ENCODE measurements around the gene EYS.
"Not testable (repeated sequence)": the region's sequence is repeated elsewhere in the genome, so short reads cannot be mapped to it uniquely, and the experiment has no call there.

Gene EYS

DNA sequence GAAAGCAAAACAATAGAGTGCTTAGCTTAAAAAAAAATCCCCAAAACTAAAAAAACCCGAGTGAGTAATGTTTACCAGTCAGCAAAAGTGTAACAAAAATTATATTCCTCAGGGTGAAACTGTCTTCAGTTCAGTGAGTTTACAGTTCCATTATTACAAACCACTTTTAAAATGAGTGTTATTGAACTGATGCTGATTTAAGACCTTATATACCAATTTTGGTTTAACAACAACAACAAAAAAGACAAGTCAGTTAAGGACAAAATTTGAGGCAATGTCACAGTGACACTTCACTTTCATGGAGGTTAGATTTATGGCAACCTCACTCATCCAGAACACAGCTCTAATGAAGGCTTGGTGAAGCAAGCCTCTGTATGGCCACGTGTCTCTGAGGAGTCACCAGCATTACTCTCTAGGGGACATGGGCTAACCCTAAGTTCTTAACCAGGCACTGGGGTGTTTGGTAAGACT is 1440.6 kb downstream of the EYS start:
- no peak for DNase-seq

DNA sequence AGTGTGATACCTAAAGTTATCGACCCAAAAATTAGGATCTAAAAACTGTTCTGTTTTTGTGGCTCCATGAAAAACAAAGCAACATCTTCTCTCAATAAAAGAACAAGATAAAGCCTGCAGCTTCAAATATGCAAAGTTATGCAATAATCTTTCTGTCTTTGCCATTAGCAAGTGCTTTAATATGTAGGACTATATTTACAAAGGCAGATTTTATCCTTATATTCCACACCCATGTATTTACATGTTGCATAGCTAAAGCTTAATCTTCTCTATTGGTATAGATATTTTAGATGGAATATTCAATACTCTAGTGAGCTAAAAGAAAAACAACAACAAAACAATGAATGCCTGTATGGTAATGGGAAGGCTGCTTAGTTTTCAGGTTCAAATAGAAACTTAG is 1443.2 kb downstream of the EYS start:
- DNase-seq, result no peak

- DNase-seq, result no peak
These were observed 1447.7 kb downstream of the EYS start for GRCh38 chr6:64259372-64259771.

- DNase-seq, result no peak
These were observed 1448.3 kb downstream of the EYS start for GRCh38 chr6:64258752-64259151.

DNA sequence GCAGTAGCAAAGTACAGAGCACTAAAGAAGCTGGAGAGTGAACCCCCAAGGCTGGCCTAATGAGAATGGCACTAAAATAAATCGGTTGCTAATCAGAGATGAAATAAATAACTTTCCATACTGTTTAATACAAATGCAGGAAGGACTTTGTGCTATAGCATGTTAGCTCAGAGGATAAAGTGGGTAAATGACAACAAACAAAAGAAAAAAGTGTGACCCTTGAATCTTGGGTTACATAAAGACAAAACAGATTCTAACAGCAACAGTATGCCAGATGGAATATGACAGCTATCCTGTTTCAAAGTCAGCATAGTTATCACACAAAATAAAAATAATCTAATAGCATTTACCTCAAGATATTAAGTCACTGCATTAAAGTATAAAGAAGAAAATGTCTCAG is 1448.7 kb downstream of the EYS start:
- no peak for DNase-seq

DNA sequence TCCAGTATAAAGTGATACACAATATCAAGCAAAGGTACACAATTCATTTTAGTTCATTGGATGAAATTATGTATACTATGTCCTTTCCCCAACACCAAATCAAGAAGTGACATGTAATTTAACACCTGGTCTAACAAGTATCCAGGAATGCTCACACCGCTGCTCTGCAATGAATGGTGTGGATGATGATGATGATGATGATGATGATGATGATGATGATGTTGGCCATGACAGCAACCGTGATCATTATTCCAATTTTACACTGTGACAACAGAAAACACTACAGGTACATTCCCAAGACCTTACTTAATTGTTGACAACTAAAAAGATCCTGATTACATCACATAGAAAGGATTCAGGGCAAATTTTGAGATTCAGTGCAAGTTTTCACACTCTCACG is 1449.4 kb downstream of the EYS start:
- DNase-seq, result no peak

DNA sequence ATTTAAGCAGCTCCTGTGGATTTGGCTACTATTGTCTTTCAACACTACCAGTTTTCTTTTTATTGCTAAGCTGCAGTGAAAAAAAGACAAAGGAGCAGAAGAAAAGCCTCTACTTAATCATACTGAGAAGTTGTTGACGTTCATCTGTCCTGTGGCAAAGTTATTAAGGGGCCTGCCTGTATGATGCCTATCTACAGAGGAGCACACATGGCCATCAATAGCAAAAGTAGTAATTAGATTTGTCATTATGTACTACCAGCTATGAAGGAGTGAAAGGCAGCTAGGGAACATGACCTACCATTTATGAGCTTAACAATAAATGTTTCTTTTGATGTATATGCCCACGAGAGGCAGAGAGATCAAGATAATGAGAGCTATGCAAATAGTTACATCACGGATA is 1450.5 kb downstream of the EYS start:
- no peak for DNase-seq

GRCh38 chr6:64255000-64255399 is 1452.0 kb downstream of the EYS start:
- DNase-seq, result no peak

GRCh38 chr6:64254558-64254957 is 1452.5 kb downstream of the EYS start:
- no peak for DNase-seq

- no peak for DNase-seq
These were observed 1454.8 kb downstream of the EYS start for GRCh38 chr6:64252256-64252655.

DNA sequence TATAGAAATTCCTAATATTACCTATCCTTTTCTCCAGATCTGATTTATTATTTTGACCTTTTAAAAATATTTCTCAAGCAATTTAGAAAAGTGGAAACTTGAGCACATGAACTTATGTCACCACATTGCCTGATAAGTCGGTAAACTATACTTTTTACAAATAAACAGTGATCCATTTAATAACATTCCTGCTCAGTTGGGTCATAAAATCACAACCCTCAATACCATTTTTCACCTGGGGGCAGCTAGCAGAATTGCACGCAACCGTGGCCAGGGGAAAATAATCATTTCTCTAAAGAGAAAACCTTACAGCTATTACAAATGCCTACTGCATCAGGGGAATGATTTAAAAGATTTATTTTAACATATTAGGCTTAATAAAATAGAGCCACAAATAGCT is 1456.9 kb downstream of the EYS start:
- DNase-seq, result no peak

- no peak for DNase-seq
These were observed 1457.9 kb downstream of the EYS start for GRCh38 chr6:64249115-64249514.

DNA sequence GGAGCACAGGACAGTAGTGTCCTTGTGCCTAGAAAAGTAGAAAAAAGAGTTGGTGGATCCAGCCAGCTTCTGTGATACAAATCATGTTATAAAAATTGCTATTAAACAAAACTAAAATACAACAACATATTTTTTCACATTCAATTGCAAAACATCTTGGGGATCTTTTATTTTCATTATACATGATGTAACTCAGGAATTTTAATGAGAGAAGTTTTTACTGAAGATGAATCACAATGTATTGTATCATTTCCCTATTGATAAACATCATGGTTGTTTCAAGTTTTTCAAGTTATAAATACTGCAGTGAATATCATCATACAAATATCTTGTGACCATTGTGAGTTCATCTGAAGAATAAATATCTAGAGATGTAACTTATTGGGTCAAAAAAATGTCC is 1463.4 kb downstream of the EYS start:
- DNase-seq, result no peak

GRCh38 chr6:64238908-64239307 is 1468.1 kb downstream of the EYS start:
- DNase-seq, result not testable (repeated sequence)

DNA sequence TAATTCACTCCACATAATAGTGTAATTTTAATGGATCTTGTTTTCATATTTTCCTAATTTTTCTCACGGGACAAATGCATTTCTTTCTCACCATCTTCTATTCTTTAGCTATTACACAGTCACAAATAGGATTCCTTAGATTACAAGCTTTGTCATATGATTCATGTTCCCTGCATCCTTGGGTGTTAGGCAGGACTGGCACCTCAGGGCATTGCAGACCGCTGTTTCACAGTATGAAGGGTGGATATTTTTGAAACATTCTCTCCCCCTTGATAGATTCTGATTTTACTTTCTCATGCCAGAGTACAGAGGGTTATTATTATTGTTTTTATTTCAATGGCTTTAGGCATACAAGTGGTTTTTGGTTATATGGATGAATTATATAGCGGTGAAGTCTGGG is 1469.0 kb downstream of the EYS start:
- no peak for DNase-seq

DNA sequence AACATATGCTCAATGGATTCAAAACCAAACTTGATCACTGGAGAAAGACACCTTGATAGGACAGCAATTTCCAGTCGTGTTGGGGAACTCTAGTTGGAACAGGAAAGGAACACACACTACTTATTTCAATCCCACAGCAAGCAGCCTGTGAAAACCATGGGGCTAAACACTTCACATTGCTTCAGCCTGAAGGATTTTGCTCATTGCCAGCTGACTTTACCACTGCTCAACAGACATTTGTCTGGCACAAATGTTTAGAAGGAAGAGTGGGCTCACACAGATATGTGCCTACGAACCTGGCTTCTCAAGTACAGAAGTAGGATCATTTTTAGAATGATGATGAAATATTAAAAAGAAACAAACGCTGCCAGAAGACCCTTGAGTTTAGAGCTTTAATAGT is 1473.3 kb downstream of the EYS start:
- DNase-seq, result no peak

DNA sequence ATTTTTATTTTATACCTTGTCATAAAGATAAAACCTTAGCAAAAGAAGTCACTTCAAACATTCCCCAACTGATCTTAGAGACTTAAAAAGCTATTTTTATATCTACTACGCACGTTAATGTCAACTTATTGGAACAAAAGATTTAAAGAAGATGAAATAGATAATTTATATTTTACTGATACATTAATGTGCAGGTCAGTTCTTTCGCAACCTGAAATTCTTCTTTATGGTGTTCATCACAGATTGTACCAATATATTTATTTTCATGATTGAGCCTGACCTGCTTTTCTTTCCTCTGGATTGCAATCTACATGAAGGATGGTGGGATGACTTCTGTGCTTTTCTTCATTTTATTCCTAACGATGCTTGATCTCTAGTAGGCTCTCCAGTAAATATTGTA is 1475.1 kb downstream of the EYS start:
- no peak for DNase-seq

- no peak for DNase-seq
These were observed 1476.5 kb downstream of the EYS start for GRCh38 chr6:64230530-64230929.

DNA sequence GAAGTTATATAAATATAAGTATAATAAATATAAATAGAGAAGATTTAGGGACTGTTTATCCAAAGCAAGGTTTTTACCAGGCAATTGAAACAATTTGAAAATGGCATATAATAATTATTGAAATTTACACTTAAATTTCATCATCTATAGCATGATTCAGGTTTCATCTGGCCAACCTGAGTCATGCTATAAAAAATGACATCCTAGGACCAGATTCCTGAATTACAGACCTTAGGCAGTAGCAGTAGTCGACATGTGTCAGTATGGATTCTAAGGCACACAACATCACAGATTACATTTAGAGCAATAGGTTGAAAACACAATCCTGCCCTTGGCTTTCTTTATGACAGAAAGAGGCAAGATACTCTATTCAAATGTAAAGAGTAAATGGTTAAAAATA is 1479.2 kb downstream of the EYS start:
- DNase-seq, result no peak

GRCh38 chr6:64225503-64225902 is 1481.5 kb downstream of the EYS start:
- DNase-seq, result no peak

DNA sequence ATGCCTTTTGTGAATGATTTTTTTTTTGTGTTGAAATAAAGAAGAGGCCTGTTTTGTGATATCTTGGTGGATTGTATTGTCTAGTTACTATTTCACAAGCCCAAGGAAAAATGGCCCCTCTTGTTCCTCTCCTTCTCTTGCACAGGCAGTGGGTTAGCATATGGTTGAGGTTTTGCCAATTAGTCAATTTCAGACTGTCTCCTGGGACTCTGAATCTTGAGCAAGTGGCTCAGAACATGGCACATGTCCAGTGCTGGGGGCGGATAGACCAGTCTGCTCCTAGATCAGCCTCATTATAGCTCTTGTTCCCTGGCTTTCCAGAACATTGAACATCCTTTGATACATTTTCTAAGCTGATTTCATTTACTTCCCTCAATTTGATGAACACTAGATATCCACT is 1482.2 kb downstream of the EYS start:
- DNase-seq, result no peak

DNA sequence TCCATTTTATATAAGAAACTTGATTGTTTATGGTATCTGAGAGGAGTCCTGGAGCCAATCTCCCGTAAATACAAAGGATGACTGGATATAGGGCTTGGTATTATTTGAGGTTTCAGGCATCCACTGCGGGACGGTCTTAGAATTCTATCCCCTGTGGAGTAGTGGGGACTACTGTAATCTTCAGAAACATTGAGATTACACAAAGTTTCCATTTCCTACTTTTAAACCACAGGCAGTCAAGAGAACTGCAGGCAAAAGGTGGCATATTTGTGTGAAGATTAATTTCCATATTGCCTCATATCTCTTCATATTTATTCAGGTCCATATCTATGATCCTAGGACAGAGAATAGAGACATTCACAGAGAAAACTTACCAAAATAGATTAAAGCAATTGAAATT is 1485.2 kb downstream of the EYS start:
- DNase-seq, result no peak

DNA sequence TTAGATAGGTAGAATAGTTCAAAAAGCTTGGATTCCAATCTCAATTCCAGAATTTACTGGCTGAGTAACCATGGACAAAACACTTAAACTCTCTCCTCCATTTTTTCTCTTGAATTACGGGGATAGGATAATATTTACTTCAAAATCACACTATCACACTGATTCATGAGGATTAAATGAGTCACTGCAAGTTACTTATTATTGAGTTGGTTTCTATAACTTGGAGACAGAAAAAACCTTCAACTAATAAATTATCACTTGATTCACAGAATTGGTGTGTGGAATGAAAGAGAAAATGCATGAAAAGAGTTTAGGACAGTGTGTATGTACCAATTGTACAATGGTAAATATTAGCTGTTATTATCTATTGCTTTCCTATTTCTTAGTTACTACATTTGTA is 1486.2 kb downstream of the EYS start:
- no peak for DNase-seq

- DNase-seq, result no peak
These were observed 1489.1 kb downstream of the EYS start for GRCh38 chr6:64217721-64218620.

DNA sequence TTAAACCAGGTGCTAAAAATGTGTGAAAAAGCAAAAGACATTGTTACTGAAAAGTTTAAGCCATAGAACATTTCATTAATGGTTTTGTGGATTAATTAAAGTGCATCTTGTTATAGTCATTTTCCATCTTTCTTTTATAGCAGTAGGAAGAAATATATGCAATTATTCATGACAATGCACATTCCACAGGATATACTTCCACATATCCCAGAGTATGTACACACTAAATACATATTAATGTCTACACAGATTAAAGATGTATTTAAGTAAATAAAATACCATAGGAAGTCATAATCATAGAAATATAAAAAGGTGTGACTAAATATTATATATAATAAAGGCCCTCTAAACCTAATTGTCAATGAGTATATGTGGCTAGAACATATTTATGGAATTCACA is 1492.7 kb downstream of the EYS start:
- DNase-seq, result no peak

Measured in activated CD4-positive, alpha-beta T cell treated with anti-CD3 and anti-CD28 coated beads for 1 hour (primary cell).